CD4-positive, alpha-beta T cell (primary cell): ENCODE measurements around the gene CYFIP1. TPM values are rescaled to one million over a fixed set of nuclear protein-coding genes. Genes with fewer than 3 reads are reported as not detected.
"Not testable (repeated sequence)": the region's sequence is repeated elsewhere in the genome, so short reads cannot be mapped to it uniquely, and the experiment has no call there.

Experiments used
- ATAC-seq: fragments of 200-7000 bp; cut with Tn5 transposase; one replicate; pipeline ENCODE4 v1.10.0; 2022; ENCODE audit warnings: mild to moderate bottlenecking; ENCODE audit not compliant: poor library complexity
- CTCF ChIA-PET: fragments of 350-600 bp; sonication (Branson Sonifier 250); formaldehyde crosslinking; loops from one replicate; lab custom pipeline; 2021; ENCODE audit warnings: antibody characterized with exemption, inconsistent platforms; lab: Charles Lee
- POLR2A ChIA-PET: fragments of 350-600 bp; sonication (Branson Sonifier 250); formaldehyde crosslinking; loops from one replicate; lab custom pipeline; 2021; ENCODE audit warnings: antibody characterized with exemption, inconsistent platforms; lab: Charles Lee
- DNase-seq, 14 experiments: peaks; one replicate each; pipeline ENCODE4 v3.0.0-alpha.2; 2013 to 2020; ENCODE audit warnings: mixed read lengths in 2 of 14
- H3K27ac ChIP-seq, 2 donors: one replicate each; pipeline versions ENCODE4 v1.5.1 to v1.7.0; 2013; ENCODE audit warnings: low read length in 2 of 2, low read depth in 1 of 2, mild to moderate bottlenecking in 1 of 2
- H3K27me3 ChIP-seq, 2 experiments: 1 replicate in 1 of 2; 2 replicates in 1 of 2; pipeline versions ENCODE4 v1.6.1 to v1.7.0; 2013; ENCODE audit warnings: low read length in 2 of 2, control low read depth in 1 of 2, mild to moderate bottlenecking in 1 of 2, moderate library complexity in 1 of 2; ENCODE audit not compliant: insufficient read depth in 2 of 2, control insufficient read depth in 1 of 2
- H3K36me3 ChIP-seq: one replicate; pipeline ENCODE4 v1.6.1; 2013; ENCODE audit warnings: low read length, control low read depth; ENCODE audit not compliant: insufficient read depth
- H3K4me1 ChIP-seq: one replicate; pipeline ENCODE4 v1.6.1; 2013; ENCODE audit warnings: low read length, control low read depth; ENCODE audit not compliant: insufficient read depth
- H3K4me3 ChIP-seq: one replicate; pipeline ENCODE4 v1.5.1; 2013; ENCODE audit warnings: mild to moderate bottlenecking, low read length, moderate library complexity
- H3K9me3 ChIP-seq, 2 experiments: 1 replicate in 1 of 2; 2 replicates in 1 of 2; pipeline versions ENCODE4 v1.6.1 to v1.7.0; 2013; ENCODE audit warnings: low read length in 2 of 2, mild to moderate bottlenecking in 2 of 2, control low read depth in 1 of 2, moderate library complexity in 1 of 2; ENCODE audit not compliant: control insufficient read depth in 1 of 2, insufficient read depth in 1 of 2
- H3K27ac Mint-ChIP-seq: one replicate; pipeline ENCODE4 v1.8.0; 2020; ENCODE audit warnings: mixed read lengths
- H3K27me3 Mint-ChIP-seq: one replicate; pipeline ENCODE4 v1.8.0; 2021; ENCODE audit warnings: mixed read lengths
- H3K36me3 Mint-ChIP-seq: one replicate; pipeline ENCODE4 v1.8.0; 2021; ENCODE audit warnings: low read depth, mixed read lengths
- H3K4me1 Mint-ChIP-seq: one replicate; pipeline ENCODE4 v1.8.0; 2021; ENCODE audit warnings: low read depth, mixed read lengths
- H3K4me3 Mint-ChIP-seq: one replicate; pipeline ENCODE4 v1.8.0; 2020; ENCODE audit warnings: mild to moderate bottlenecking, mixed read lengths
- H3K9me3 Mint-ChIP-seq: one replicate; pipeline ENCODE4 v1.8.0; 2020; ENCODE audit warnings: mixed read lengths
- intact Hi-C, 2 experiments: fragments of 100-400 bp; cut with DNase I in 1 of 2; cut with micrococcal nuclease in 1 of 2; formaldehyde crosslinking; loops; one replicate each; pipeline versions ENCODE4 v1.15.1 to v1.9.0; 2023 to 2025; cut with DNase I, micrococcal nuclease
- total RNA-seq, 174 experiments: library from RNA in 2 of 174; stranded (reverse) in 2 of 174; gene quantifications; one replicate each; pipeline ENCODE4 v1.2.3 and lab custom pipeline; 2021 to 2026
- TF ChIP-seq, protein P1 (sequence below): fragments of 200-600 bp; IDR thresholded peaks from one replicate; pipeline ENCODE4 v1.8.0; 2022; ENCODE audit warnings: antibody characterized with exemption, mild to moderate bottlenecking

The CYFIP1 gene
- total RNA-seq, 2 experiments from 2014 or later: 3.2 to 4.4 TPM

DNA sequence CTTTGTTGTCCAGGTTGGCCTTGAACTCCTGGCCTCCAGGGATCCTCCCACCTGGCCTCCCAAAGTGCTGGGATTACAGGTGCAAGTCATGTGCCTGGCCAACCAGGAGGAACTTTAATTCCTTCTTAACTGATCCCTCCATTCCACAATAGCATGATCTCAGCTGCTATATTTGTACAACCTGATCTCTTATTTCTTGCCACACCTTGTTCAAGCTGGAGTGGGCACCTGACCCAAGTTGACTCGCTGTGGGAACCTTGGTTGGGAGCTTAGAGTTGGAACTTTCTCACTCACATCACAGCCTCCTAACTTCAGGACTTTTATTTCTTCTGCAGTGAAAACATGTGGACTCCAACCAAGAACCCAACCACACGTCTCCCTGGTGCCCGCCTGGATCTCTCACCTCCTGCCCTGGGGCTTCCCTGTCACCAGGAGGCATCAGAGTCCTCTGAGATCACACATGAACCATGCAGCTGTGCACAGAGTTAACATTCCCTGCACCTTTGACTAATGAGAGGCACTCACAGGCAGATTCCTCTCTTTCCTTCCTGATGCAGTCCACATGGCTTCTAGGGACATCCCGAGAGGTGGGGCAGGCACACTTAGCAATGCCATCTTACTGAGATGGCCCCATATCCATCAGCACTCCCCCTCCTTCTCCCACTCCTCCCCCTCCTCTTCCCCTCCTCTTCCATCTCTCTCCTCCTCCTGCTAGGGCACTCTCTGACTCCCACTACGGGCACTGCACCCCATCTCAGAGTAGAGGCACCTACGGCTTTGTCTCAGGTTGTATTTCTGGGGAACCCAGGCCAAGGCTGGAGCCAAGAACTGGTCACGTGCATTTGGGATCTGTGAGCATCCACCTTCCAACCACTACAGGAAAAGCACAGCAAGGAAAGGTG lies 9.7 kb upstream of the CYFIP1 start:
- Mint-ChIP-seq H3K36me3 (peaks cover 17% of the 10 kb centered on the region), H3K27ac (no peak overlapping the region), H3K4me3 (no peak overlapping the region), H3K9me3 (no peaks in the 10 kb centered on the region), H3K27me3 (no peaks in the 10 kb centered on the region), H3K4me1 (no peaks in the 10 kb centered on the region)
- no peaks in the 10 kb centered on the region for H3K27me3 ChIP-seq
- TF ChIP-seq, protein P1, sequence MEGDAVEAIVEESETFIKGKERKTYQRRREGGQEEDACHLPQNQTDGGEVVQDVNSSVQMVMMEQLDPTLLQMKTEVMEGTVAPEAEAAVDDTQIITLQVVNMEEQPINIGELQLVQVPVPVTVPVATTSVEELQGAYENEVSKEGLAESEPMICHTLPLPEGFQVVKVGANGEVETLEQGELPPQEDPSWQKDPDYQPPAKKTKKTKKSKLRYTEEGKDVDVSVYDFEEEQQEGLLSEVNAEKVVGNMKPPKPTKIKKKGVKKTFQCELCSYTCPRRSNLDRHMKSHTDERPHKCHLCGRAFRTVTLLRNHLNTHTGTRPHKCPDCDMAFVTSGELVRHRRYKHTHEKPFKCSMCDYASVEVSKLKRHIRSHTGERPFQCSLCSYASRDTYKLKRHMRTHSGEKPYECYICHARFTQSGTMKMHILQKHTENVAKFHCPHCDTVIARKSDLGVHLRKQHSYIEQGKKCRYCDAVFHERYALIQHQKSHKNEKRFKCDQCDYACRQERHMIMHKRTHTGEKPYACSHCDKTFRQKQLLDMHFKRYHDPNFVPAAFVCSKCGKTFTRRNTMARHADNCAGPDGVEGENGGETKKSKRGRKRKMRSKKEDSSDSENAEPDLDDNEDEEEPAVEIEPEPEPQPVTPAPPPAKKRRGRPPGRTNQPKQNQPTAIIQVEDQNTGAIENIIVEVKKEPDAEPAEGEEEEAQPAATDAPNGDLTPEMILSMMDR: no peak
- intact Hi-C loops: no loop called here
- no peak overlapping the region for H3K4me3 ChIP-seq
- H3K36me3 ChIP-seq: peaks cover 11% of the 10 kb centered on the region
- H3K27ac ChIP-seq: no peak overlapping the region
- POLR2A ChIA-PET: no interaction called here
- DNase-seq: no peak
- ATAC-seq: no peak
- no peaks in the 10 kb centered on the region for H3K9me3 ChIP-seq
- no peaks in the 10 kb centered on the region for H3K4me1 ChIP-seq
- CTCF ChIA-PET: no interaction called here

DNA sequence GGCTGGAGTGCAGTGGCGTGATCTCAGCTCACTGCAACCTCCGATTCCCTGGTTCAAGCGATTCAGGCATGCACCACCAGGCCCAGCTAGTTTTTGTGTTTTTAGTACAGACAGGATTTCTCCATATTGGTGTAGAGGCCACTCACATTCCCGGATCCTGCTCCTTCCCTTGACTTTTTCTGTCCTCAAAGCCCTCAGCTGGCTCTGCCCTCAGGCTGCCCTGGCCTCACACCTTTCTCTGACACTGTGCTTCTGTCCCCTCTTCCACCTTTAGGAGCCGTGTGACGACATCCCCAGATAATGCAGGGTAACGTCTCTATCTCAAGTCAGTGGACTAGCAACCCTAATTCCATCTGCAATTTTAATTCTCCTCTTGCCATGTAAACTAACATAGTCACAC lies 8.6 kb upstream of the CYFIP1 start:
- TF ChIP-seq, protein P1: no peak
- Mint-ChIP-seq H3K9me3 (no peaks in the 10 kb centered on the region), H3K27me3 (no peaks in the 10 kb centered on the region), H3K4me3 (no peak overlapping the region), H3K27ac (no peak overlapping the region), H3K4me1 (no peaks in the 10 kb centered on the region), H3K36me3 (peaks cover 7% of the 10 kb centered on the region)
- no peaks in the 10 kb centered on the region for H3K4me1 ChIP-seq
- no peaks in the 10 kb centered on the region for H3K9me3 ChIP-seq
- DNase-seq (no peak), ATAC-seq (no peak)
- H3K36me3 ChIP-seq: peaks cover 2% of the 10 kb centered on the region
- ChIA-PET POLR2A (no interaction called here), CTCF (interaction anchor here (0.5 to 0.7 kb wide), 2 partner anchors 12 to 50 kb away, joined by 3 read pairs; no protein-coding TSS in a partner anchor)
- intact Hi-C loops: no loop called here
- H3K27ac ChIP-seq: no peak overlapping the region
- H3K4me3 ChIP-seq: no peak overlapping the region
- no peaks in the 10 kb centered on the region for H3K27me3 ChIP-seq

DNA sequence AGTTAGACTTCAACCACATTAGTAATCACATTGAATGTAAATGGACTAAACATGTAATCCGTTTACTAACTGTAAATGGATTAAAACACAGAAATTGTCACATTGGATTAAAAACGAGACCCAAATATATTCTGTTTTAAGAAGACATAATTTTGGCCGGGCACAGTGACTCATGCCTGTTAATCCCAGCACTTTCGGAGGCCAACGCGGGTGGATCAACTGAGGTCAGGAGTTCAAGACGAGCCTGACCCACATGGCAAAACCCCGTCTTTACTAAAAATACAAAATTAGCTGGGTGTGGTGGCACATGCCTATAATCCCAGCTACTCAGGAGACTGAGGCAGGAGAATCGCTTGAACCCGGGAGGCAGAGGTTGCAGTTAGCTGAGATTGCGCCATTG lies 1.8 kb upstream of the CYFIP1 start:
- H3K9me3 Mint-ChIP-seq, ATAC-seq, CTCF ChIA-PET, H3K4me3 Mint-ChIP-seq, H3K27ac Mint-ChIP-seq, H3K4me3 ChIP-seq, H3K36me3 ChIP-seq, DNase-seq, H3K9me3 ChIP-seq, intact Hi-C loops, H3K27ac ChIP-seq, H3K36me3 Mint-ChIP-seq: not testable (repeated sequence)
- peaks cover 14% of the 10 kb centered on the region for H3K4me1 Mint-ChIP-seq
- peaks cover 17% of the 10 kb centered on the region for H3K27me3 Mint-ChIP-seq
- Histone ChIP-seq H3K4me1 (peaks cover 19% of the 10 kb centered on the region), H3K27me3 (peaks cover 13 to 14% of the 10 kb centered on the region in 2 experiments)
- POLR2A ChIA-PET: interaction anchor here (2.8 kb wide), 1 partner anchor 57 kb away, joined by 14 read pairs; the partner anchor contains the start of gene TUBGCP5
